Measurements from ENCODE around the gene TNS4. TPM values are rescaled to one million over a fixed set of nuclear protein-coding genes. Genes with fewer than 3 reads are reported as not detected.

TNS4 gene
- total and polyA plus RNA-seq, 9 of the 15 experiments (the other 6 are each of a cell fraction or from before 2014, with no cell fraction given) = 0.04 to 0.73 (median 0.24) TPM; not detected in 1

- no peak for TF ChIP-seq THAP12 (CRISPR knock-in tag; IDR thresholded peaks at IDR 0.05)
- no peak for TF ChIP-seq RBM34 (IDR thresholded peaks at IDR 0.05; ENCODE audit: borderline replicate concordance, insufficient read depth, low read length)
- TF ChIP-seq ZNF41 (CRISPR knock-in tag; conservative IDR thresholded peaks at IDR 0.05) = no peak
- TF ChIP-seq RBM17 (IDR thresholded peaks at IDR 0.05; ENCODE audit: borderline replicate concordance, low read depth, low read length) = no peak
- no peak for TF ChIP-seq ZBTB2 (IDR thresholded peaks at IDR 0.05)
- TF ChIP-seq ZNF398 (CRISPR knock-in tag; IDR thresholded peaks at IDR 0.05) = no peak
- TF ChIP-seq ZNF507 (tag; conservative IDR thresholded peaks at IDR 0.05) = peak; percentile 87
- TF ChIP-seq SMARCA4 (IDR thresholded peaks at IDR 0.05) = no peak
- TF ChIP-seq HMGXB4 (CRISPR knock-in tag; IDR thresholded peaks at IDR 0.05) = no peak
- TF ChIP-seq MCM2 (IDR thresholded peaks at IDR 0.05; ENCODE audit: low read depth) = no peak
- TF ChIP-seq YBX1 (IDR thresholded peaks at IDR 0.05) = no peak
- no peak for TF ChIP-seq IRF2 (CRISPR knock-in tag; IDR thresholded peaks at IDR 0.05)
These were observed 15.9 kb upstream of the TNS4 start (continued) for GRCh38 chr17:40517286-40517662.

Data from K562 (cell line).